ENCODE results near the gene CDC26.

GRCh38 chr9:113289091-113289490, 13.7 kb upstream of the CDC26 start:
- TF ChIP-seq CTCF (IDR thresholded peaks at IDR 0.05) = no peak
- no peak for TF ChIP-seq POLR2A (IDR thresholded peaks at IDR 0.05)

Measured in testis (tissue), 2 donors.